BE2C (cell line): ENCODE measurements around the gene EVI5.

Experiments used
- DNase-seq: peaks from one replicate; pipeline ENCODE4 v3.0.0-alpha.2; 2020
- H3K27me3 ChIP-seq: fragments of 250-450 bp; sonication (Bioruptor Pico); 2 replicates; pipeline ENCODE4 v1.5.1; 2020; ENCODE audit warnings: mild to moderate bottlenecking
- H3K36me3 ChIP-seq: fragments of 250-450 bp; sonication (Bioruptor Pico); 2 replicates; pipeline ENCODE4 v1.5.1; 2020; ENCODE audit warnings: mild to moderate bottlenecking
- H3K4me1 ChIP-seq: fragments of 250-450 bp; sonication (Bioruptor Pico); 2 replicates; pipeline ENCODE4 v1.5.1; 2020
- H3K4me3 ChIP-seq: 2 replicates; pipeline ENCODE4 v1.5.1; 2011; ENCODE audit warnings: low read depth, low read length
- H3K9me3 ChIP-seq: fragments of 250-450 bp; sonication (Bioruptor Pico); 2 replicates; pipeline ENCODE4 v1.5.1; 2020
- TF ChIP-seq, protein P1 (sequence below): IDR thresholded peaks from 2 replicates; pipeline ENCODE4 v1.5.1; 2012; ENCODE audit warnings: mild to moderate bottlenecking, low read depth, low read length

The EVI5 gene

DNA sequence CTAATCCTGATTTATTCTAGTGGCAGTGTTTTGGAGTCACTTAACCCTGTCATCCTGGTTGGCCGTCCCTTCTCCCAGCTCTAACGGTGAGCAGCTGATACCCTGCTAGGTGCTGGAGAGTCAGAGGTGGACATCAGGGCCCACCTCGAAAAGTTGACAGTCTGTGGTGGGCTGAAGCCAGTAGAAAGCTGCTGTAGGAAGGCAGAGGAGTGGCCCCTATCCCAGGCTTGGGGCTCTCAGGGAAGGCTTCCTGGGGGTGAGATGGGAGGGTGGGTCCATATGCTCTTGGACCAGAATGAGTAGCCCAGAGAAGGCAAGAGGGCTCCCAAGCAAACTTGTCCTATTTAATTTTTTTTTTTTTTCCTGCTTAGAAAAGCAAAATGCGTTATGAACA lies 46.5 kb upstream of the EVI5 start:
- Histone ChIP-seq H3K9me3 (no peaks in the 10 kb centered on the region), H3K4me3 (peak overlapping the region; percentile 95; the same call in 1 of the 2 replicates), H3K36me3 (peaks cover 38% of the 10 kb centered on the region), H3K27me3 (no peaks in the 10 kb centered on the region), H3K4me1 (no peaks in the 10 kb centered on the region)
- TF ChIP-seq, protein P1, sequence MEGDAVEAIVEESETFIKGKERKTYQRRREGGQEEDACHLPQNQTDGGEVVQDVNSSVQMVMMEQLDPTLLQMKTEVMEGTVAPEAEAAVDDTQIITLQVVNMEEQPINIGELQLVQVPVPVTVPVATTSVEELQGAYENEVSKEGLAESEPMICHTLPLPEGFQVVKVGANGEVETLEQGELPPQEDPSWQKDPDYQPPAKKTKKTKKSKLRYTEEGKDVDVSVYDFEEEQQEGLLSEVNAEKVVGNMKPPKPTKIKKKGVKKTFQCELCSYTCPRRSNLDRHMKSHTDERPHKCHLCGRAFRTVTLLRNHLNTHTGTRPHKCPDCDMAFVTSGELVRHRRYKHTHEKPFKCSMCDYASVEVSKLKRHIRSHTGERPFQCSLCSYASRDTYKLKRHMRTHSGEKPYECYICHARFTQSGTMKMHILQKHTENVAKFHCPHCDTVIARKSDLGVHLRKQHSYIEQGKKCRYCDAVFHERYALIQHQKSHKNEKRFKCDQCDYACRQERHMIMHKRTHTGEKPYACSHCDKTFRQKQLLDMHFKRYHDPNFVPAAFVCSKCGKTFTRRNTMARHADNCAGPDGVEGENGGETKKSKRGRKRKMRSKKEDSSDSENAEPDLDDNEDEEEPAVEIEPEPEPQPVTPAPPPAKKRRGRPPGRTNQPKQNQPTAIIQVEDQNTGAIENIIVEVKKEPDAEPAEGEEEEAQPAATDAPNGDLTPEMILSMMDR: no peak
- no peak for DNase-seq

DNA sequence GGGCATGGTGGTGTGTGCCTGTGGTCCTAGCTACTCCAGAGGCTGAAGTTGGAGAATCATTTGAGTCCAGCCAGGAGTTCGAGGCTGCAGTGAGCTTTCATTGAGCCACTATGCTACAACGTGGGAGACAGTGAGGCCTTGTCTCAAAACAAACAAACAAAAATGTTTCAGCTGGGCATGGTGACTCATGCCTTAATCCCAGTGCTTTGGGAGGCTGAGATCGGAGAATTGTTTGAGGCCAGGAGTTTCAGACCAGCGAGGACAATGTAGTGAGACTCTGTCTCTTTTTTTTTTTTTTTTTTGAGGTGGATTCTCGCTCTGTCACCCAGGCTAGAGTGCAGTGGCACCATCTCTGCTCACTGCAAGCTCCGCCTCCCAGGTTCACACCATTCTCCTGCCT lies 41.9 kb upstream of the EVI5 start:
- no peaks in the 10 kb centered on the region for H3K36me3 ChIP-seq
- no peak overlapping the region for H3K4me3 ChIP-seq
- TF ChIP-seq, protein P1: no peak
- no peak for DNase-seq
- H3K4me1 ChIP-seq: no peaks in the 10 kb centered on the region
- no peaks in the 10 kb centered on the region for H3K27me3 ChIP-seq
- no peaks in the 10 kb centered on the region for H3K9me3 ChIP-seq

DNA sequence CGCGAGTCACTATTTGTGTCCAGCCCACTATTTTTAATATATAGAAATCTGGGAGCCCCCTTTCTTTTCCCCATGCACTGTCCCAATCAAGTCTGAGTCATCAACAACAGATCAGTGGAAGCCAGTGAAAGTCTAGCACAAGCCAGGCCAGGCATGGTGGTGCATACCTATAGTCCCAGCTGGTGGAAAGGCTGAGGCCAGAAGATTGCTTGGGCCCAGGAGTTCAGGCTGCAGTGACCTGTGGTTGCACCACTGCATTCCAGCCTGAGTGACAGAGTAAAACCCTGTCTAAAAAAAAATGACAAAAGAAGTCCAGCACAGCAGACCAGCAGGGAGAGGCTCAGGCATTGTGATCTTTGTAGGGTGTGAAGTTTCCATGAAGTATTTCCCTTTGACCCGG lies 38.0 kb upstream of the EVI5 start:
- H3K27me3 ChIP-seq: no peaks in the 10 kb centered on the region
- H3K36me3 ChIP-seq: no peaks in the 10 kb centered on the region
- TF ChIP-seq, protein P1: no peak
- no peak overlapping the region for H3K4me3 ChIP-seq
- no peak for DNase-seq
- H3K9me3 ChIP-seq: no peaks in the 10 kb centered on the region
- H3K4me1 ChIP-seq: no peaks in the 10 kb centered on the region

DNA sequence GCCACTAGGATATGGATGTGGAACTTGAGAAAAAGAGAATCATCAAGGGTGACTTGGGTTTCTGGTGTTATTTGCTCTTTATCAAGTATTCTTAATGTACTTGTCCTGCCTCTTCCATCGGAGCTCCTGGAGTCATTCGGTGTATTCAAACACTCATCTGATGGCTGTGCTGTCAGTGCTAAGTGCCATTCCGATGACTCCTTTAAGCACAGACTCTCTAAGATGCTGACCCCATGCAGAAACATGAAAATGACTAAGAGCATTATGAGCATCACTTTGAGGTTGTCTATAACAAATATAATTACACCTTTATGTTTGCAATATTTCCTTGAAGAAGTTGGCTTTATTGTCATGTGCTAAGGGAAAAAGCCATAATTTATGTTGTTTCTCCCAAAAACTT lies 35.6 kb upstream of the EVI5 start:
- TF ChIP-seq, protein P1: no peak

DNA sequence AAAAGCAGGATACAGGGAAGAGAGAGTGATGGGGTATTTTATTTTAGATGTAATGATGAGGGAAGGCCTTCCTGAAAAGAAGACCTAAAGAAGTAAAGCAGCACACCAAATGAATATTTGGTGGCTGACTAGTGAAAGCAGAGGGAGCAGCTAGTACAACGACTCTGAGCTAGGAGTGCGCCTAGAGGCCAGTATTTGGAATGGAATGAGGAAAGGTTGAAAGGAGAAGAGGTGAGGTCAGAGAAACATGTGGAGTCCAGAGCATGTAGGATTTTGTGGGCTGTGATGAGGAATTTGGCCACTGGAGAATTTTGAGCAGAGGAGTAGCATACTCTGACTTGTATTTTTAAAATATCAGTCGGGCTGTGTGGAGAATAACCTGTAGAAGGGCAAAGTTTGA lies 35.1 kb upstream of the EVI5 start:
- no peaks in the 10 kb centered on the region for H3K9me3 ChIP-seq
- TF ChIP-seq, protein P1: no peak
- no peaks in the 10 kb centered on the region for H3K27me3 ChIP-seq
- no peak overlapping the region for H3K4me3 ChIP-seq
- no peaks in the 10 kb centered on the region for H3K36me3 ChIP-seq
- no peaks in the 10 kb centered on the region for H3K4me1 ChIP-seq
- no peak for DNase-seq

More for the DNA sequence above, 35.6 kb upstream of the EVI5 start:
- no peaks in the 10 kb centered on the region for H3K9me3 ChIP-seq
- no peaks in the 10 kb centered on the region for H3K27me3 ChIP-seq
- no peaks in the 10 kb centered on the region for H3K4me1 ChIP-seq
- H3K36me3 ChIP-seq: no peaks in the 10 kb centered on the region
- H3K4me3 ChIP-seq: no peak overlapping the region
- DNase-seq: no peak

DNA sequence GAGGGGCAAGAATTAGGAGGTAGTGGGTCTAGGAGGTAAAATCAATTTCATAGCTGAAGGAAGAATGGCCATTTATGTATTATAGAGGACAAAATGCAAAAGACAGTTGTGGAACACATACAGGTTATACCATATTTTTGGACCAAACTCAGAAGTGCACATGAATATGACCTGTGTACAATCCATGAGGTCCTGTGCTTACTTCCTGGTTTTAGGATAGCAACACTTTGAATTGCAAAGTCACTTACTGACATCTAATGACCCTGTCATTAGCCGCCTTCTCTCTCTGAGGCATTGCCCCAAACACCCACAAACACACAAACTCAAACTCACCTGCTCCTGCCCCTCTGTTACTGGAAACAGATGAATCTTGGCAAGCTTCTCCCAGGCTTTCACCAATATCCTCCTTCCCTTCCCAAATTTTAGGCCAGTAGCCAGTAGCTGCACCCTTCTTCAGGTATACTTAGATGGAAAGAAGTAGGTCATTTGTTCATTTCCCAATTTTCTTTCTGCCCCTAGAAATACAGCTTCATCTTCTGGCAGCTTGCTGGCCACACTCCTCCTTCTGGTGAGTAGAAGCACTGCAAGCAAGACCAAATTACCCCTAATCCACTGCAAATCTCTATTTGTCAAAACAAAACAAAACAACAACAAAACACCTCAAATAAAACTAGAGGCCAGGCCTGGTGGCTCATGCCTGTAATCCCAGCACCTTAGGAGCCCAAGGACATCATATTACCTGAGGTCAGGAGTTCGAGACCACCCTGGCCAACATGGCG lies 33.3 kb upstream of the EVI5 start:
- TF ChIP-seq, protein P1: peak; percentile 68
- Histone ChIP-seq H3K4me3 (no peak overlapping the region), H3K36me3 (no peaks in the 10 kb centered on the region), H3K9me3 (no peaks in the 10 kb centered on the region), H3K4me1 (no peaks in the 10 kb centered on the region), H3K27me3 (no peaks in the 10 kb centered on the region)
- peak; percentile 8 for DNase-seq
